B cell (primary cell): Measurements from ENCODE around the gene TTLL11.

Source experiments
- EZH2 ChIP-seq: IDR thresholded peaks from 2 replicates; pipeline ENCODE4 v1.6.1; 2012; ENCODE audit warnings: borderline replicate concordance, low read depth, mild to moderate bottlenecking, moderate library complexity, low read length; ENCODE audit not compliant: insufficient read depth, poor library complexity, severe bottlenecking
- TF ChIP-seq, protein P1 (sequence below): fragments of 200-600 bp; IDR thresholded peaks from one replicate; pipeline ENCODE4 v1.8.0; 2022; ENCODE audit warnings: antibody characterized with exemption, mild to moderate bottlenecking

DNA sequence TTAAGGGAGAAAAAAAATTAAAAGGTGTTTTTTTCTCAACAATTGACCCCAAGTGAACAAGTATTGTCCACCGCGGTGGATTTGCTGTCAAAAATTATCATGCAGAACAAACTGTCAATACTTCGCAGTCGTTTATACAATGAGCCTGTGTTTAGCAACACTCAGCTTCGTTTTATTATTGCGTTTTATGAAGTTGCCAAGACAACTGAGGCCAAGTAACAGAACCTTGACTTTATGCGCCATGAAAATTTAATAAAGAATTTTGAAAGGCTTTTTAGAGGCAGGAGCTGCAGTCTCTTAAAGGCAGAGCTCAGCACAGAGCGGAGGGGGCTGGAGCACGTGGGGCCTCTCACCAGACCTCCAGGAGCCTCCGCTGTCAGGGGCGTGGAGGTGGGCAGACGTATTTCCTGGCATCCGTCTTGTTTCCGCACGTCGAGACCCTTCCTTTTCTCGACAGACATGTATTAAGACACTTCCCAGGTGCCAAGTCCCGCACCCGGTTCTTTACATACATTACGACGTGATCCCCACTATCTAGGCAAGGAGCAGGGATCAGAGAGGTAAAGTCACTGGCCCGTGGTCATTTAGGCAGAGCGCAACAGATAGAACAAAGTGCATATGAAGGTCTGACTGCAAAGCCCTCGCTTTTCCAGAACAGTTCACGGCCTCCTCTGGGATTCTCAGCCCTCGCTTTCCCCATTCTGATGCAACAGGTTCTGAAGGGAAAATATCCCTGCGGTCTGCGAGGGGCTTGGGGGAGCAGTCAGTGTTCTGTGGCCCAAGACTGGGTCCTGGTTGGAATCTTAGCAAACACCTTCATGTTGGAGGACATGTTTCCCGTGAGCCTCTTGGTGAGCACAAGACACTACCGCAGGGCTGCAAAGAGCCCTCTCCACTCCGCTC, 277.3 kb downstream of the TTLL11 start:
- TF ChIP-seq, protein P1, sequence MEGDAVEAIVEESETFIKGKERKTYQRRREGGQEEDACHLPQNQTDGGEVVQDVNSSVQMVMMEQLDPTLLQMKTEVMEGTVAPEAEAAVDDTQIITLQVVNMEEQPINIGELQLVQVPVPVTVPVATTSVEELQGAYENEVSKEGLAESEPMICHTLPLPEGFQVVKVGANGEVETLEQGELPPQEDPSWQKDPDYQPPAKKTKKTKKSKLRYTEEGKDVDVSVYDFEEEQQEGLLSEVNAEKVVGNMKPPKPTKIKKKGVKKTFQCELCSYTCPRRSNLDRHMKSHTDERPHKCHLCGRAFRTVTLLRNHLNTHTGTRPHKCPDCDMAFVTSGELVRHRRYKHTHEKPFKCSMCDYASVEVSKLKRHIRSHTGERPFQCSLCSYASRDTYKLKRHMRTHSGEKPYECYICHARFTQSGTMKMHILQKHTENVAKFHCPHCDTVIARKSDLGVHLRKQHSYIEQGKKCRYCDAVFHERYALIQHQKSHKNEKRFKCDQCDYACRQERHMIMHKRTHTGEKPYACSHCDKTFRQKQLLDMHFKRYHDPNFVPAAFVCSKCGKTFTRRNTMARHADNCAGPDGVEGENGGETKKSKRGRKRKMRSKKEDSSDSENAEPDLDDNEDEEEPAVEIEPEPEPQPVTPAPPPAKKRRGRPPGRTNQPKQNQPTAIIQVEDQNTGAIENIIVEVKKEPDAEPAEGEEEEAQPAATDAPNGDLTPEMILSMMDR = no peak
- TF ChIP-seq EZH2 = no peak
